ENCODE measurements around the gene TBK1.

DNA sequence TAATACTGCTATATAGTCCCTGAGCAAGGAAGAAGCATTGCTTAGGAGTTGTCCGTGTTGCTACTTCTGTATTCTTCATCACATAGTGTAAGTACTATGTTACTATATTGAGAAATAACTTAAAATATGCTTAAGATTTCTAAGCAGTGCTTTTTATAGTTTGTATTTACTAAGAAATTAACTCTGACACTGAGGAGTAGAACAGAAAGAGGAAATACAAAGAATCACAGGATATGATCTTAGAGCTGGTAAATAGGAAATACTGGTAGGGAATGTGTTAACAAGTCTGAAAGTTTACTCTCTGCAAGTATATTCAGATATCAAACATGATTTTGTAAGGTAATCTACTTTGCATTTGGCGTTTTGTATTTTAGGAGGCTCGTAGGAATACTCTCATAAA is 32.2 kb upstream of the TBK1 start:
- TF ChIP-seq CTCF (IDR thresholded peaks at IDR 0.05; ENCODE audit: borderline replicate concordance, extremely low read depth, low read length, poor library complexity, severe bottlenecking): no peak
- no peak for TF ChIP-seq EZH2 (IDR thresholded peaks at IDR 0.05; ENCODE audit: borderline replicate concordance, low read depth, low read length, severe bottlenecking)
